ENCODE measurements around the gene ST3GAL3. TPM values are rescaled to one million over a fixed set of nuclear protein-coding genes. Genes with fewer than 3 reads are reported as not detected.

ST3GAL3 gene
- total RNA-seq, 1 experiment from 2014 or later: 26.8 TPM

DNA sequence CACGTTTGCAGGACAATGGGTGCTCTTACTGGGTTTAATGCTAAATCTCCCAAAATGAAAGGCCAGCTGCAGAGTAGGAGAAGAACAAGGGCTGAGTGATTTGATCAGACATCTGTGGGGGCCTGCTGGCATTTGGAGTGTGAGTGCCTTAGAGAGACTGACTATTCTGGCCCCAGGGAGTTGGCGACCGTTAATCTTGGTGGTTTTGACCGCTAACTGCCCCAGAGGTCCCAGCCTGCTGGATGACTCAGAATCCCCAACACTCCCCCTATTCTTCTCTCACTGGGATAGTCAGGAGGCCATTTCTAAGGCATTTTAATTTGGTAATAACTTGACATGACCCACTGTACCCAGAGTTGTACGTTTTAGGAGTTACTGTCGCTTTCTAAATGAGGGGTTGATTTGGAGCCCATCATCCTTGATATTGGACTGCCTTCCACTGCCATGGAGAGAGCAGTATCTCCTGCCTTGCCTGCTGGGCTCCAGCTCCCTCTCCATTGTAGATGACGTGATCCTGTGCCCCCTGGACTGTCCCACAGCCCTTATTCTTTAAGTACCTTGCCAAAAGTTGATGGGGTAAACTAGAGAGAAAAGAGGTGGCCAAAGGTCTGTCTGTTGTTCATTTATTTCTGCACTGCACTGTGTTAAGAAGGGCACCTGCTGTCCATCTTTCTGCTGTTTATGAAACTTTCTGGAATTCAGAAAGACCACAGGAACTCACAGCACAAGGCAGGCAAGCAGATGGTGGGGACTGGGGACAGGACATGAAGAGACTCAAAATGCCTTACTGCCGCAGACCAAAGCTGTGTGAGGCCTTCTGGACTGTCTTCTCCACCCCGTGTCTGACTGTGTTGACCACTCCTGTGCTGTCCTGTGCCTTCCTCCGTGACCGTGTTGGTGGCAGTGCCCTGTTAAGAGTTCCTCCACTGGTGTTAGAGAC is 128.0 kb downstream of the ST3GAL3 start:
- intact Hi-C loops (cut with micrococcal nuclease; ENCODE audit: unreplicated experiment): no loop called here

DNA sequence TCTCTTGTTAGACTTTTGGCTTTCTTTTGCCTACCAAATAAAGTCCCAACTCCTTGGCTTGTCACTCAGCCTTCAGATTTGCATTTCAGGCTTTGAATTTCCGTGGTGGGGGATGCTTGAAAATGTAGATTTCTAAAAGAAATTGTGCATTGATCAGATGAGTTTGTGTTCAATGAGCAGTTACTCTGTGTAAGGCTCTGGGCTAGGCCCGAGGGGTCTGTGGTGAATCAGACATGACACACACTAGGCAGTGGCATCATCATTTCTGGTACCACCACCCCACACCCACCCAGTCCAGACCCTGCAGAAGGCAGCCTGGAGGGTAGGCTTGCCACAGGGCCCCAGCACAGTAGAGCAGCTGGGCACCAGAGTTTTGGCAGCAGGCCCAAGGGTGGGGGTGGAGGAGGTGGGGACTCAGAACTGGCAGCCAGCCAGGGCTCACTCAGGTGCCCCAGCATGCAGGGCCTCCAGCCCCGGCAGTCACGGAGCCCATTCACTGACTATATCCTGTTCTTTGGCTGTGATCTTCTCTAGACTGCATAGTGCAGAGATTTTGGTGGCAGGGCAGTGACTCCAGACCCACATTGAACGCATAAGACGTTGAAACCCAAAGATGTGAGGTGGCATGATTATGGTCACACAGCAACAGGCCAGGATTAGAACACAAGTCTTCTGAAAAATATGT is 129.1 kb downstream of the ST3GAL3 start:
- BruUV-seq (replicated peaks): no TSS peak
- DNase-seq (ENCODE audit: low spot score): peak; percentile 88
- TF ChIP-seq EZH2 (IDR thresholded peaks at IDR 0.05; ENCODE audit: borderline replicate concordance, low read depth, low read length, poor library complexity, severe bottlenecking): no peak
- TF ChIP-seq, protein P1, sequence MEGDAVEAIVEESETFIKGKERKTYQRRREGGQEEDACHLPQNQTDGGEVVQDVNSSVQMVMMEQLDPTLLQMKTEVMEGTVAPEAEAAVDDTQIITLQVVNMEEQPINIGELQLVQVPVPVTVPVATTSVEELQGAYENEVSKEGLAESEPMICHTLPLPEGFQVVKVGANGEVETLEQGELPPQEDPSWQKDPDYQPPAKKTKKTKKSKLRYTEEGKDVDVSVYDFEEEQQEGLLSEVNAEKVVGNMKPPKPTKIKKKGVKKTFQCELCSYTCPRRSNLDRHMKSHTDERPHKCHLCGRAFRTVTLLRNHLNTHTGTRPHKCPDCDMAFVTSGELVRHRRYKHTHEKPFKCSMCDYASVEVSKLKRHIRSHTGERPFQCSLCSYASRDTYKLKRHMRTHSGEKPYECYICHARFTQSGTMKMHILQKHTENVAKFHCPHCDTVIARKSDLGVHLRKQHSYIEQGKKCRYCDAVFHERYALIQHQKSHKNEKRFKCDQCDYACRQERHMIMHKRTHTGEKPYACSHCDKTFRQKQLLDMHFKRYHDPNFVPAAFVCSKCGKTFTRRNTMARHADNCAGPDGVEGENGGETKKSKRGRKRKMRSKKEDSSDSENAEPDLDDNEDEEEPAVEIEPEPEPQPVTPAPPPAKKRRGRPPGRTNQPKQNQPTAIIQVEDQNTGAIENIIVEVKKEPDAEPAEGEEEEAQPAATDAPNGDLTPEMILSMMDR (conservative IDR thresholded peaks at IDR 0.05; ENCODE audit: low read depth, low read length): no peak
- intact Hi-C loops (cut with micrococcal nuclease; ENCODE audit: unreplicated experiment): no loop called here
- H3K4me3 ChIP-seq (ENCODE audit: low read depth, low read length, poor library complexity, severe bottlenecking): no peak overlapping the region
- H3K36me3 ChIP-seq (ENCODE audit: insufficient read depth, low read length, poor library complexity, severe bottlenecking): peaks cover 6% of the 10 kb centered on the region
- POLR2A ChIA-PET (ENCODE audit: low non-redundant PET): no interaction called here
- no peaks in the 10 kb centered on the region for H3K9me3 ChIP-seq (ENCODE audit: low read depth, low read length, poor library complexity, severe bottlenecking)
- CTCF ChIA-PET: no interaction called here
- no peaks in the 10 kb centered on the region for H3K27me3 ChIP-seq (replicated peaks; ENCODE audit: insufficient read depth, low read depth, low read length, poor library complexity)
- peak overlapping the region; percentile 72 for H3K27ac ChIP-seq (ENCODE audit: low read depth, low read length, poor library complexity, severe bottlenecking)
- peaks cover 46% of the 10 kb centered on the region for H3K4me1 ChIP-seq (ENCODE audit: insufficient read depth, low read length, poor library complexity, severe bottlenecking)

More for the DNA sequence above, 128.0 kb downstream of the ST3GAL3 start:
- H3K4me1 ChIP-seq (ENCODE audit: insufficient read depth, low read length, poor library complexity, severe bottlenecking): peaks cover 46% of the 10 kb centered on the region
- no peak overlapping the region for H3K4me3 ChIP-seq (ENCODE audit: low read depth, low read length, poor library complexity, severe bottlenecking)
- no TSS peak for BruUV-seq (replicated peaks)
- peak overlapping the region; percentile 72 for H3K27ac ChIP-seq (ENCODE audit: low read depth, low read length, poor library complexity, severe bottlenecking)
- H3K36me3 ChIP-seq (ENCODE audit: insufficient read depth, low read length, poor library complexity, severe bottlenecking): peaks cover 6% of the 10 kb centered on the region
- TF ChIP-seq, protein P1 (conservative IDR thresholded peaks at IDR 0.05; ENCODE audit: low read depth, low read length): no peak
- TF ChIP-seq EZH2 (IDR thresholded peaks at IDR 0.05; ENCODE audit: borderline replicate concordance, low read depth, low read length, poor library complexity, severe bottlenecking): no peak
- H3K9me3 ChIP-seq (ENCODE audit: low read depth, low read length, poor library complexity, severe bottlenecking): no peaks in the 10 kb centered on the region
- no peaks in the 10 kb centered on the region for H3K27me3 ChIP-seq (replicated peaks; ENCODE audit: insufficient read depth, low read depth, low read length, poor library complexity)
- ChIA-PET CTCF (no interaction called here), POLR2A (ENCODE audit: low non-redundant PET) (no interaction called here)
- DNase-seq (ENCODE audit: low spot score): no peak

DNA sequence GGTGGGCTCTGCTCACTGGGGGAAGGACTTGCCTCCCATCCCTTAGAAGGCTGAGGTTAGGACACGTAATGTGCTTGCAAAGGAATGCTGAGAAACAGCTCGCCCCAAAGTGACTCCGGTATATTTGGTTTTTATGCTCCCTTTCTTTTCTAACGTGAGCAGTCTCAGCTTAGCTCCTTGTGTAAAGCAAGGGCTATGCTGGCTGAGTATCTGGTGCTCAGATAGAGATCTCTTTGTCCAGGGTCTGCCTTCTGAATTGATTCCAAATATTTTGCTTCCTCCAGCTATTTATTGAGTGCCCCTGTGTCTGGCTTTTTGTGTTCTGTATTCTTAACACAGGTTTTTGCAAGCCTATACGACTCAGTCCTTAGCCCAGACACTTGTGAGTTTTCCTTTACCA is 131.7 kb downstream of the ST3GAL3 start:
- Histone ChIP-seq H3K27me3 (replicated peaks; ENCODE audit: insufficient read depth, low read depth, low read length, poor library complexity) (no peaks in the 10 kb centered on the region), H3K27ac (ENCODE audit: low read depth, low read length, poor library complexity, severe bottlenecking) (peak overlapping the region; percentile 72), H3K9me3 (ENCODE audit: low read depth, low read length, poor library complexity, severe bottlenecking) (peaks cover 5% of the 10 kb centered on the region), H3K4me3 (ENCODE audit: low read depth, low read length, poor library complexity, severe bottlenecking) (no peak overlapping the region), H3K4me1 (ENCODE audit: insufficient read depth, low read length, poor library complexity, severe bottlenecking) (peaks cover 46% of the 10 kb centered on the region), H3K36me3 (ENCODE audit: insufficient read depth, low read length, poor library complexity, severe bottlenecking) (peaks cover 21% of the 10 kb centered on the region)
- ChIA-PET CTCF (no interaction called here), POLR2A (ENCODE audit: low non-redundant PET) (interaction anchor here (0.8 kb wide), 1 partner anchor 10 kb away, joined by 3 read pairs; no protein-coding TSS in a partner anchor)
- TF ChIP-seq, protein P1 (conservative IDR thresholded peaks at IDR 0.05; ENCODE audit: low read depth, low read length): no peak
- intact Hi-C loops (cut with micrococcal nuclease; ENCODE audit: unreplicated experiment): no loop called here
- DNase-seq (ENCODE audit: low spot score): no peak
- BruUV-seq (replicated peaks): no TSS peak

All from A673 (cell line).